DND-41 (cell line): ENCODE data around the gene TSHZ2.

Source experiments
- ATAC-seq: fragments of 200-7000 bp; cut with Tn5 transposase; 3 replicates; pipeline ENCODE4 v1.9.1; 2021; ENCODE audit warnings: low read depth; ENCODE audit not compliant: insufficient read depth
- DNase-seq: peaks from one replicate; pipeline ENCODE4 v3.0.0-alpha.2; 2020
- H2AFZ ChIP-seq: 2 replicates; pipeline ENCODE4 v1.6.0; 2012; ENCODE audit warnings: low read depth, low read length
- H3K27ac ChIP-seq: 2 replicates; pipeline ENCODE4 v1.5.1; 2012; ENCODE audit warnings: low read length, inconsistent platforms
- H3K27me3 ChIP-seq: fragments of 200-600 bp; sonication (generic); 2 replicates; pipeline ENCODE4 v1.6.0; 2012; ENCODE audit warnings: low read length, mild to moderate bottlenecking, inconsistent platforms; ENCODE audit not compliant: insufficient read depth, poor library complexity
- H3K36me3 ChIP-seq: 2 replicates; pipeline ENCODE4 v1.5.1; 2012; ENCODE audit warnings: low read length, inconsistent platforms; ENCODE audit not compliant: insufficient read depth
- H3K4me1 ChIP-seq: 2 replicates; pipeline ENCODE4 v1.5.1; 2012; ENCODE audit warnings: mild to moderate bottlenecking, low read length; ENCODE audit not compliant: insufficient read depth
- H3K4me2 ChIP-seq: 2 replicates; pipeline ENCODE4 v1.6.0; 2012; ENCODE audit warnings: mild to moderate bottlenecking, moderate library complexity, low read length, inconsistent platforms; ENCODE audit not compliant: insufficient read depth
- H3K4me3 ChIP-seq, 2 experiments: fragments of 200-600 bp in 1 of 2; shearing (Covaris generic) in 1 of 2; 2 replicates each; pipeline ENCODE4 v1.5.1; 2012 to 2016; ENCODE audit warnings: inconsistent platforms in 2 of 2, low read length in 2 of 2, mild to moderate bottlenecking in 2 of 2, low read depth in 1 of 2, moderate library complexity in 1 of 2
- H3K79me2 ChIP-seq: 2 replicates; pipeline ENCODE4 v1.6.0; 2012; ENCODE audit warnings: low read length, inconsistent platforms; ENCODE audit not compliant: insufficient read depth
- H3K9ac ChIP-seq: 2 replicates; pipeline ENCODE4 v1.6.0; 2012; ENCODE audit warnings: low read depth, mild to moderate bottlenecking, inconsistent platforms, low read length, moderate library complexity
- H3K9me3 ChIP-seq: 2 replicates; pipeline ENCODE4 v1.5.1; 2012; ENCODE audit warnings: low read length, moderate library complexity, mild to moderate bottlenecking, inconsistent platforms; ENCODE audit not compliant: insufficient read depth, severe bottlenecking
- H4K20me1 ChIP-seq: 2 replicates; pipeline ENCODE4 v1.6.0; 2012; ENCODE audit warnings: low read length; ENCODE audit not compliant: insufficient read depth
- EZH2 ChIP-seq: IDR thresholded peaks from 3 replicates; pipeline ENCODE4 v1.6.1; 2012; ENCODE audit warnings: borderline replicate concordance, low read depth, mild to moderate bottlenecking, moderate library complexity, low read length, inconsistent platforms; ENCODE audit not compliant: severe bottlenecking
- TF ChIP-seq, protein P1 (sequence below): IDR thresholded peaks from 2 replicates; pipeline ENCODE4 v1.5.1; 2012; ENCODE audit warnings: borderline replicate concordance, low read length, moderate library complexity, mild to moderate bottlenecking; ENCODE audit not compliant: poor library complexity, severe bottlenecking; ENCODE audit errors: extremely low read depth

Gene TSHZ2

DNA sequence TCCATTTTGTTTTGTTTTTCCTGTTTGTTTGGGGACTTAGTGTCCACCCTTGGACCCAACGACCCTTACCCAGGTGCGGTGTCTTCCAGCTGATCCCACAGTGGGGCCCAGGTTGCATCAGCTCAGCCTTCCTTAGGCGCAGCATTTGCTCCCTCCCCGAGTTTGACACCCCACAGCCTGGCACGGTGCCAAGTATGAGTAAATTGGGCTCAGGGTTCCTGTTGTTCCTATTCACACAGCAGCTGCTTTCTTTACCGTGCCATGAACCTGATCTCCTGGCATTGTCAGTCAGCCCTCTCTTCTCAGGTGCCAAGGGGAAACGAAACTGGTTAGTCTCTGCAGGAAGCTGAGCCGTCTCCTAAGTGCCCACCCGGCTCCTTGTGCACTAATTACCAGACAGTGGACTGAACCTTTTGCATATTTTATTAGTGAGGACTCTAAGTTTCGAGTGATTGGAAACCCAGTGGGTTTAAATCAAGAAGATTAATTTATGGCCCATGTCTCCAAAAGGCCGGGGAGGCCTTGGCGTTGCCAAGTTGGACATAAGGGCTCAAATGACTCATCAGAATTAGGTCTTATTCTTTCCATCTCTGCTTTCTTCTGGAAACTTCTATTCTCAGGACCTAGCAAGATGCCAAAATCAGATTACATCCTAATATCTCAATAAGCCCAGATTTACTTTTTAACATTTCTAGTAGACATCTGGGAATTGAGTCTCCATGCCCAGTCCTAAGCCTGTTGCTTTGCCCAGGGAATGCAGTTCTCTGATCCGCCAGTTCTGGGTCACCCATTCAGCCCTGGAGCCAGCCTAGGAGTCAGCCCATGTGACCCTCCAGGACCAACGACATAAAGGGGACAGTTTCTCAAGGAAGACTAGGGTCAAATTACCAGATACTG is 68.8 kb downstream of the TSHZ2 start:
- no peaks in the 10 kb centered on the region for H3K4me1 ChIP-seq
- no peak overlapping the region for H3K9ac ChIP-seq
- H4K20me1 ChIP-seq = no peaks in the 10 kb centered on the region
- no peaks in the 10 kb centered on the region for H3K9me3 ChIP-seq
- H3K27ac ChIP-seq = no peak overlapping the region
- TF ChIP-seq EZH2 = no peak
- TF ChIP-seq, protein P1, sequence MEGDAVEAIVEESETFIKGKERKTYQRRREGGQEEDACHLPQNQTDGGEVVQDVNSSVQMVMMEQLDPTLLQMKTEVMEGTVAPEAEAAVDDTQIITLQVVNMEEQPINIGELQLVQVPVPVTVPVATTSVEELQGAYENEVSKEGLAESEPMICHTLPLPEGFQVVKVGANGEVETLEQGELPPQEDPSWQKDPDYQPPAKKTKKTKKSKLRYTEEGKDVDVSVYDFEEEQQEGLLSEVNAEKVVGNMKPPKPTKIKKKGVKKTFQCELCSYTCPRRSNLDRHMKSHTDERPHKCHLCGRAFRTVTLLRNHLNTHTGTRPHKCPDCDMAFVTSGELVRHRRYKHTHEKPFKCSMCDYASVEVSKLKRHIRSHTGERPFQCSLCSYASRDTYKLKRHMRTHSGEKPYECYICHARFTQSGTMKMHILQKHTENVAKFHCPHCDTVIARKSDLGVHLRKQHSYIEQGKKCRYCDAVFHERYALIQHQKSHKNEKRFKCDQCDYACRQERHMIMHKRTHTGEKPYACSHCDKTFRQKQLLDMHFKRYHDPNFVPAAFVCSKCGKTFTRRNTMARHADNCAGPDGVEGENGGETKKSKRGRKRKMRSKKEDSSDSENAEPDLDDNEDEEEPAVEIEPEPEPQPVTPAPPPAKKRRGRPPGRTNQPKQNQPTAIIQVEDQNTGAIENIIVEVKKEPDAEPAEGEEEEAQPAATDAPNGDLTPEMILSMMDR = no peak
- H3K4me3 ChIP-seq = no peak overlapping the region
- ATAC-seq (no peak), DNase-seq (no peak)
- H3K36me3 ChIP-seq = no peaks in the 10 kb centered on the region
- H3K79me2 ChIP-seq = no peaks in the 10 kb centered on the region
- no peak overlapping the region for H3K4me2 ChIP-seq
- H3K27me3 ChIP-seq = peaks cover 14% of the 10 kb centered on the region
- H2AFZ ChIP-seq = no peak overlapping the region

DNA sequence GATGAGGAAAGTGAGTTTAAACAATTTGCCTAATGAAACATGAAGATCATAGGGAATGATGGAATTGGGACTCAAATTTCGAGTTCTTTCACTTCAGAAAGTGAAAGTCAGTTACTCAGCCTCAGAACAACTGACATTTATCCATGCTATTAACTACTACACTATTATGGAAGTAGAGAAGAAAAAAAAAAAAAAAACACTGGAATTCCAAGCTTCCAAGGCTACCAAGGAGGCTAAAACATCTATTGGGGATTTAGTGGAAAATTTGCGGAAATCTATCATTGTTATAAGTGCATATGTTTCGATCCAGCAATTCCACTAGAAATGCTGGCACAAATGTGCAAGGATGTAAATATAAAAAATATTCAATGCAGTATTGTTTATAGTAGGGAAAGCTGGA is 70.4 kb downstream of the TSHZ2 start:
- Histone ChIP-seq H3K27me3 (peaks cover 14% of the 10 kb centered on the region), H3K4me2 (no peak overlapping the region)
- no peak for ATAC-seq

DNA sequence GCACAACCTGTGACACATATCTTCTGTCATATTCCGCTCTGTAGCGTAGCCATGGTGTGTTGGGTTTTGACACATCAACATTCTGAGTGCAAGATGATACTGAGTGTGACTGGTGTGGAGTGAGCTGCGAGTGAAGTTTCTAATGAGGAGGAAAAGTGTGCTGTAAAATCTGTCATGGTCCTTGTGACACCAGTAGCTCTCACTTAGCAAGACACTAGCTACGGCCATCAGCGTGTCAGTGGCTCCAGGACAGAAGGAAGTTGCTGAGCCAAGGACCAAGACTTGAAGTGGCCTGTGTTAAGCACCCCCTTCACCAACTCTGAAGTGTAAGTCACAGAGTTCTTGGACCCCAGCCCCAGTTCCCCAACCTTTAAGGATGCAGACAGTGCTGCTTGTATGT is 72.1 kb downstream of the TSHZ2 start:
- H3K4me3 ChIP-seq = no peak overlapping the region
- no peaks in the 10 kb centered on the region for H3K9me3 ChIP-seq
- H3K4me1 ChIP-seq = no peaks in the 10 kb centered on the region
- no peaks in the 10 kb centered on the region for H4K20me1 ChIP-seq
- H3K4me2 ChIP-seq = no peak overlapping the region
- no peak overlapping the region for H3K27ac ChIP-seq
- no peaks in the 10 kb centered on the region for H3K79me2 ChIP-seq
- H2AFZ ChIP-seq = no peak overlapping the region
- ATAC-seq = no peak
- TF ChIP-seq EZH2 = no peak
- TF ChIP-seq, protein P1 = no peak
- H3K9ac ChIP-seq = no peak overlapping the region
- H3K27me3 ChIP-seq = peaks cover 14% of the 10 kb centered on the region
- H3K36me3 ChIP-seq = no peaks in the 10 kb centered on the region
- no peak for DNase-seq

More for the DNA sequence above, 70.4 kb downstream of the TSHZ2 start:
- Histone ChIP-seq H3K36me3 (no peaks in the 10 kb centered on the region), H3K4me1 (no peaks in the 10 kb centered on the region), H2AFZ (no peak overlapping the region), H3K9ac (no peak overlapping the region), H4K20me1 (no peaks in the 10 kb centered on the region), H3K9me3 (no peaks in the 10 kb centered on the region), H3K4me3 (no peak overlapping the region), H3K79me2 (no peaks in the 10 kb centered on the region), H3K27ac (no peak overlapping the region)
- no peak for TF ChIP-seq EZH2
- TF ChIP-seq, protein P1 = no peak
- no peak for DNase-seq
